Spinal cord (tissue), 10 donors: ENCODE results near the gene CHRNA4. TPM values are rescaled to one million over a fixed set of nuclear protein-coding genes. Genes with fewer than 3 reads are reported as not detected.

Experiments
- DNase-seq, 6 donors: peaks; one replicate each; pipeline versions ENCODE4 v3.0.0 to v3.0.0-alpha.2; 2013 to 2015; ENCODE audit warnings: low spot score in 6 of 6, low read depth in 4 of 6
- H3K27ac ChIP-seq: one replicate; pipeline ENCODE4 v1.5.1; 2013; ENCODE audit warnings: low read depth, low read length, control low read depth
- H3K27me3 ChIP-seq: one replicate; pipeline ENCODE4 v1.6.1; 2013; ENCODE audit warnings: low read length; ENCODE audit not compliant: control insufficient read depth, insufficient read depth
- H3K36me3 ChIP-seq: one replicate; pipeline ENCODE4 v1.6.1; 2013; ENCODE audit warnings: low read length; ENCODE audit not compliant: control insufficient read depth, insufficient read depth
- H3K4me1 ChIP-seq: one replicate; pipeline ENCODE4 v1.6.1; 2013; ENCODE audit warnings: low read length; ENCODE audit not compliant: control insufficient read depth, insufficient read depth
- H3K4me3 ChIP-seq: one replicate; pipeline ENCODE4 v1.5.1; 2013; ENCODE audit warnings: low read depth, low read length, control low read depth
- H3K9me3 ChIP-seq: one replicate; pipeline ENCODE4 v1.6.1; 2013; ENCODE audit warnings: low read length; ENCODE audit not compliant: control insufficient read depth, insufficient read depth
- WGBS: methylation state at CpG from one replicate; pipeline ENCODE4 v1.1.5; 2013; ENCODE audit warnings: missing lambda C conversion rate; ENCODE audit not compliant: insufficient coverage; 5-methylcytosine and 5-hydroxymethylcytosine counted together
- polyA plus RNA-seq, 2 donors: library from polyadenylated mRNA; unstranded; fragments of 120-200 nt; gene quantifications; one replicate each; pipeline ENCODE4 v1.2.1, GENCODE V29; 2013; ENCODE audit not compliant: insufficient read length in 2 of 2
- total RNA-seq, 2 donors: library from RNA; depleted of rRNA in 1 of 2; stranded (reverse); fragments of 120-200 nt in 1 of 2; fragments of >200 nt in 1 of 2; gene quantifications; one replicate each; pipeline versions ENCODE4 v1.2.3 to v1.2.4, GENCODE V29; 2013 to 2014
- donor health status: healthy.

CHRNA4 gene
- total and polyA plus RNA-seq, 4 donors: 5.5 to 64.2 (median 33.5) TPM

DNA sequence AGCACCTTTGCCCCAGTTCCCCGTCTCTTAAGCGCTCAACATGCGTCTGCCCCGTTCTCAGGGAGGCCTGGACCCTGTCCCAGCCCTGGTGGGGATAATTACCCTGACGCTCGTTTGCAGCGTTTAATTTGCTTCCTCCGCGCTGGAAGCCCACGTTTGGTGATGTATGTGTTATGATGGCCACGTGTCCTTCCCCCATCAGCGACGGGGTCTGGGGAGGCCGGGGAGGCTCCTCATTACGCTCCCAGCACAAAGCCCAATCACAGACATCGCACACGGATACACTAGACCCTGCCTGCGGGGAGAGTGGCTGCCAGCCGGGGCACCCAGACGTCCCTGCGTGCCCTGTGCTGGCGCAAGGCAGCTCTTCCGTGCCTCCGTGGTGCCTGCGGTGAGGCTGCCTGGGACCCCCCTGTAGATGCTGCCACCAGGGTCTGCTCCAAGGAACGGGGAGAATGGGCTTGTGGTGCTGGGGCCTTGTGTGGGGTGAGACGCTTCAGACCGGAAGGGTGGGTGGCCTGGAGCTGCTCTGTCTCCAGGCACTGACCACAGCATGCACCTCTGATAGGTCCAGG, 10.2 kb upstream of the CHRNA4 start:
- Histone ChIP-seq H3K27me3 (no peaks in the 10 kb centered on the region), H3K9me3 (no peaks in the 10 kb centered on the region), H3K4me3 (no peak overlapping the region), H3K27ac (no peak overlapping the region), H3K36me3 (peaks cover 9% of the 10 kb centered on the region), H3K4me1 (peaks cover 36% of the 10 kb centered on the region)
- DNase-seq: peak in 2 of 6 donors; percentile 78 to 86
- WGBS: 54% methylated on average over 21 of the region's 28 CpGs

GRCh38 chr20:63370618-63371187, 9.6 kb upstream of the CHRNA4 start:
- no peaks in the 10 kb centered on the region for H3K27me3 ChIP-seq
- peak in 2 of 6 donors; percentile 82 to 88 for DNase-seq
- no peak overlapping the region for H3K4me3 ChIP-seq
- no peak overlapping the region for H3K27ac ChIP-seq
- H3K9me3 ChIP-seq: no peaks in the 10 kb centered on the region
- peaks cover 36% of the 10 kb centered on the region for H3K4me1 ChIP-seq
- peaks cover 9% of the 10 kb centered on the region for H3K36me3 ChIP-seq
- WGBS: 46% methylated on average over 20 of the region's 21 CpGs

DNA sequence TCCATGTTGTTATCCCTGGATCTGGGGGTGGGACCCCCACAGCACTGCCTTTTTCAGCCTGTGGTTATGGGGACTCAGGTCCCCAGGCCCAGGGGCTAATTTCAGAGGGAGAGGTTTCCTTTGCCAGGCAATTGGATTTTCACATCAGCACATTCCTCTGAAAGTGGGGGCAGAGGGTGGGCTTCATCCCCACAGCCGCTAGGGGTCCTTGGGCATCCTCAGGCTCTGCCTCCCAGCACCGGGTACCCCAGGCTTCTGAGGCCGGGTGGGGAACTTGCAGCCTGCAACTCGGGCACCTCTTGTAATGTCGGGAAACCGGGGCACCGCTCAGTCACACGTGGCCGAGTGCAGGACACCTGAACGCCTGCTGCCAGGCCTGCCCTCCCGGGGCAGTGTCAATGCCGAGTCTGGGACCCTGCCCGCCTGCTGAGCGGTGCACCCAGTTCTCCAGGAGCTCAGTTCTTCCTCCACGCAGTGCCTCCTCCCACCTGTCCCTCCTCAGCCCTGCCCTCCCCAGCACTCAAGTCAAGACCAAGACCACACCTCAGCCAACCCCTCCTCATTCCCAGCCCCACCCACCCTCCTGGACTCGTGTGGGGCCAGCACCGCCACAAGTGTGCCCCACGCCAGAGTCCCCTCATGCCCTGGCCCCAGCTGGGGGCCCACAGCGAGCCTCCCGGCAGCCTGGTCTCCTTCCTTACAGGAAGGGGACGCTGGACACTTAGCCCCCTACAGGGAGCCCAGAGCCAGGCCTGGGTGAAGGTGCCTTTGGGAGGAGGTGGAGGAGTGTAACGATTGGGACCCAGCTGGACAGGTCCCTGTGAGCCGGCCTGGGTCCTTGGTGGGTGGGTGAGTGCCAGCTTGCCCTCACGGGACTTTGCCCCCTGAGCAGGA, 8.8 kb upstream of the CHRNA4 start:
- Histone ChIP-seq H3K9me3 (no peaks in the 10 kb centered on the region), H3K36me3 (peaks cover 9% of the 10 kb centered on the region), H3K4me1 (peaks cover 39% of the 10 kb centered on the region), H3K27ac (no peak overlapping the region), H3K4me3 (no peak overlapping the region), H3K27me3 (no peaks in the 10 kb centered on the region)
- no peak for DNase-seq
- WGBS: 71% methylated on average over 24 of the region's 24 CpGs

DNA sequence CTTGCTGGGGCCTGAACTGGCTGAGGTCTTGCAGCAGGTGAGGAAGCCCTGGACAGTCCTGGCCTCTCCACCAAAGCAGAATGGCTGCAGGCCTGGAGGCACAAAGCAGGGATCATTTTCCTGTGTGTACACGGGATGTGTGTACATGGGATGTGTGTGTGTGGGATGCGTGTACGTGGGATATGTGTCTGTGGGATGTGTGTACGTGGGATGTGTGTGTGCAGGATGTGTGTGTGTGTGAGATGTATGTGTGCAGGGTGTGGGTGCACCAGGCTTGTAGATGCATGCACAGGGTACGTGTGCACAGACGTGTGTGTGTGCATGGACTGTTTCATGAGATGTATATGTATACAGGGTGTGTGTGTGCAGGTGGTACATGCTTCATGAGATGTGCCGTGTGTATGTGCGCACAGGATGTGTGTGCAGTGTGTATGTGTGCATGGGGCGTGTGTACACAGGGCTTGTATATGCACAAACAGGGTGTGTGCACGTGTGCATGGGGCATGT, 7.9 kb upstream of the CHRNA4 start:
- Histone ChIP-seq H3K4me3 (no peak overlapping the region), H3K27me3 (no peaks in the 10 kb centered on the region), H3K4me1 (peaks cover 43% of the 10 kb centered on the region), H3K27ac (no peak overlapping the region), H3K36me3 (peaks cover 8% of the 10 kb centered on the region), H3K9me3 (no peaks in the 10 kb centered on the region)
- 98% methylated on average over 10 of the region's 10 CpGs for WGBS
- DNase-seq: no peak

GRCh38 chr20:63368151-63368550, 7.0 kb upstream of the CHRNA4 start:
- WGBS: 86% methylated on average over 8 of the region's 8 CpGs
- Histone ChIP-seq H3K4me1 (peaks cover 52% of the 10 kb centered on the region), H3K27me3 (no peaks in the 10 kb centered on the region), H3K9me3 (no peaks in the 10 kb centered on the region), H3K4me3 (no peak overlapping the region), H3K27ac (no peak overlapping the region), H3K36me3 (no peaks in the 10 kb centered on the region)
- no peak for DNase-seq

DNA sequence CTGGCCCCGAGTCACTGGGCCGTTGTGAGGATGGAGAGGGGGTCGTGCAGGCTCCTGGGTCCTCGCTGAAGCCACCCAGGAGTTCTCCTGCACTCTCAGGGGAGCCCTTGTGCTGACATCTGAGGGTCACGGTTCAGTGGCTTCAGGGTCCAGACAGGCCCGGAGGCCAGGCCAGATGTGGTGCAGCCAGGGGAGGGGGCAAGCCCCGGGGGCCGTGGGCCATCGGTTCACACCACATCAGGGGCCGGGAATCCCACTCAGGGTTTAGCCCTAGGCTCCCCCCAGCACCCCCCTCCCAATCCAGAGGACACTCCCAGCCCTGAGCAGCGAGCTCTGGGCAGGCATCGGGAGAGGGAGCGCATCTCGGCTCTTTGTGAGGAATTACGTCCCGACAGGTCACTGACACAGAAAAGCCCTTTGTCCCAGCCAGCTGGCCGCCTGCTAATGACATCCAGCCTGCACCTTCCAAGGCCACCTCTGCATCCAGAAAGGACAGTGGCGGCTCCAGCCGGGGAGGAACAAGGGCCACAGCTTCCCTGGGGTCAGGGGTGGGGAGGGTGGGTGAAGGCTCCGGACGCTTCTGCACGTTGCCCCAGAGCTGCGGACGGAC, 6.4 kb upstream of the CHRNA4 start:
- Histone ChIP-seq H3K27ac (no peak overlapping the region), H3K27me3 (peaks cover 2% of the 10 kb centered on the region), H3K4me3 (no peak overlapping the region), H3K9me3 (no peaks in the 10 kb centered on the region), H3K36me3 (no peaks in the 10 kb centered on the region), H3K4me1 (peaks cover 52% of the 10 kb centered on the region)
- no peak for DNase-seq
- 52% methylated on average over 23 of the region's 24 CpGs for WGBS

DNA sequence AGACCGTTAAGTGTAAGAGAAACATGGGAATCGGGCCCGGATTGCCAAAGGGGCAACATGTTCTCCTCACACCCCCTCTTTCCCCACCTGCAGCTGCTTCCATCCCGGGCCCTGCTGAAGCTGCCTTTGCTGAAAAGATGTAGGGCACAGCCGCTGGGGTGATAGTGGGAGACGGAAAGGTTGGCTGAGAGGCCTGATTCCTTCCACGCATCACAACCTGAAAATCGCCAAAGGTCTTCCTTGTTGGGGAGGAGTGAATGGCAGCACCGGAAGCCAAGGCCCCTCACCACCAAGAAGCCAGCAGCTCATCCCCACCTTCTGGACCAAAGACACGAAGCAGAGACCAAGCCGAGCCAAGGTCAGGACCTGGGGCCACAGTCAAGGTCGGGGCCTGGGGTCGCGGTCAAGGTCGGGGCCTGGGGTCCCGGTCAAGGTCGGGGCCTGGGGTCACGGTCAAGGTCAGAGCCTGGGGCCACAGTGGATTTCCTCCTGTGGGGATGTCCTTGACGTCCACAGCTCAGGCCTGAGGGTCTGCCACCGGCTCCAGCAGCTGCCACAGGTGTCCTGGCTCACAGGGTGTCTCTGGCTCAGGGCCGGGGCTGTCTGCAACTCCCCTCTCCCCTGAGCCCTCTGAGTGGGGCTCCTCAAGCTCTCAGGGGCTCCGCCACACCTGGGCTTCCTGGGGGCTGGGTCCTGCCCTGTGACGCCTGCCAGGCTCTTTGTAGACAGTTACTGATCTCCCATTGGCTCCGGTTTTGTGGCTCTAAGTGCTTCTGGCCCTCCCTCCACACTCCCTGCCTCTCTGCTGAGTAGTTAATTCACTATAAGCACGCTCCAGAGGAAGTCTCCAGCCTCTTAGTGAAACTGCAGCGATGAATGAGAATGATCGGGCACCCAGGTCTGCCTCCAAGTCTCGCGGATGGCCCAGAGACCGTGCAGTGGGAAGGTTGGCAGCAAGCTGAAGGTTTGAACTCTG, 5.5 kb upstream of the CHRNA4 start:
- peak in 2 of 6 donors; percentile 60 to 83 for DNase-seq
- peaks cover 8% of the 10 kb centered on the region for H3K27me3 ChIP-seq
- WGBS: 50% methylated on average over 21 of the region's 30 CpGs

DNA sequence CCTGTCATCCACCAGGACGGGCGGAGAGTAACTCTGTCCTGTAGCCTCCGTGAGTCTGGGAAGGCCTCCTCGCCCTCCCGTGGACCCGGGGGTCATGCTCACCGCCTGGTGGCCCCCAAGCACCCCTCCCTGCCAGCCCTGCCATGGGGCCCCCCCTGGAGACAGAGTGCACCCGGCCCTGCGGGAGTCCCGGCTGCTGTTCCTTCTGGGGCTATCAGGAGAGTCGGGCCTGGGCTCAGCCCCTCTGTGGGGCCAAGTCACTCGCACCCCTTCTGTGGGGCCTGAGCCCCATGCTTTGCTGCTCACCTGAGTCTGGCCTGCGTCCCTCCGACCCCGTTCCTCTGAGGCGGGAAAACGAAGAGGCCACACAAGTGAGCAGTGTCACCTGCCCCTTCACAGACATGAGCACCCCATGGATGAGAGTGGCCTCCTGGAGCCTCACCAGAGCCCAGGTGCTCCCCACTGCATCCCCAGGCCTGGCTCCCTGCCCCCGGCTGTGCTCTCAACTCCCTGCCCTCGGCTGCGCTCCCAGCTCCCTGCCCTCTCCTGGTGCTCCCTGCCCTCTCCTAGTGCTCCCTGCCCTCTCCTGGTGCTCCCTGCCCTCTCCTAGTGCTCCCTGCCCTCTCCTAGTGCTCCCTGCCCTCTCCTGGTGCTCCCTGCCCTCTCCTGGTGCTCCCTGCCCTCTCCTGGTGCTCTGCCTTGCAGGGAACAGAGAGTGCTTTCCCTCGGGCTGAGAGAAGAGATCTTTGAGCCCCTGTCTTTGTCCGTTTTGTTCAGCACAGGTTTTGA, 4.6 kb upstream of the CHRNA4 start:
- peaks cover 13% of the 10 kb centered on the region for H3K27me3 ChIP-seq
- no peak overlapping the region for H3K4me3 ChIP-seq
- H3K27ac ChIP-seq: no peak overlapping the region
- no peak for DNase-seq
- H3K9me3 ChIP-seq: no peaks in the 10 kb centered on the region
- WGBS: 88% methylated on average over 20 of the region's 22 CpGs
- H3K4me1 ChIP-seq: peaks cover 52% of the 10 kb centered on the region
- no peaks in the 10 kb centered on the region for H3K36me3 ChIP-seq

More for the DNA sequence above, 5.5 kb upstream of the CHRNA4 start:
- Histone ChIP-seq H3K36me3 (no peaks in the 10 kb centered on the region), H3K9me3 (no peaks in the 10 kb centered on the region), H3K27ac (no peak overlapping the region), H3K4me1 (peaks cover 57% of the 10 kb centered on the region), H3K4me3 (no peak overlapping the region)
